ENCODE measurements around the gene PHACTR4.

DNA sequence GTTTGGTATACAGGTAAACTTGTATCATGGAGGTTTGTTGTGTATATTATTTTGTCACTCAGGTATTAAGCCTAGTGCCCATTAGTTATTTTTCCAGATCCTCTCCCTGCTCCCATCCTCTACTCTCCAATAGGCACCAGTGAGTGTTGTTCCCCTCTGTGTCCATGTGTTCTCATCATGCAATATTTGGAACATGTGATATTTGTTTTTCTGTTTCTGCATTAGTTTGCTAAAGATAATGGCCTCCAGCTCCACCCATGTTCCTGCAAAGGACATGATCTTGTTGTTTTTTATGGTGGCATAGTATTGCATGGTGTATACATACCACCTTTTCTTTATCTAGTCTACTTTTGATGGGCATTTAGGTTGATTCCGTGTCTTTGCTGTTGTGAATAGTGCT is 10.9 kb downstream of the PHACTR4 start:
- TF ChIP-seq, protein P1, sequence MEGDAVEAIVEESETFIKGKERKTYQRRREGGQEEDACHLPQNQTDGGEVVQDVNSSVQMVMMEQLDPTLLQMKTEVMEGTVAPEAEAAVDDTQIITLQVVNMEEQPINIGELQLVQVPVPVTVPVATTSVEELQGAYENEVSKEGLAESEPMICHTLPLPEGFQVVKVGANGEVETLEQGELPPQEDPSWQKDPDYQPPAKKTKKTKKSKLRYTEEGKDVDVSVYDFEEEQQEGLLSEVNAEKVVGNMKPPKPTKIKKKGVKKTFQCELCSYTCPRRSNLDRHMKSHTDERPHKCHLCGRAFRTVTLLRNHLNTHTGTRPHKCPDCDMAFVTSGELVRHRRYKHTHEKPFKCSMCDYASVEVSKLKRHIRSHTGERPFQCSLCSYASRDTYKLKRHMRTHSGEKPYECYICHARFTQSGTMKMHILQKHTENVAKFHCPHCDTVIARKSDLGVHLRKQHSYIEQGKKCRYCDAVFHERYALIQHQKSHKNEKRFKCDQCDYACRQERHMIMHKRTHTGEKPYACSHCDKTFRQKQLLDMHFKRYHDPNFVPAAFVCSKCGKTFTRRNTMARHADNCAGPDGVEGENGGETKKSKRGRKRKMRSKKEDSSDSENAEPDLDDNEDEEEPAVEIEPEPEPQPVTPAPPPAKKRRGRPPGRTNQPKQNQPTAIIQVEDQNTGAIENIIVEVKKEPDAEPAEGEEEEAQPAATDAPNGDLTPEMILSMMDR (IDR thresholded peaks at IDR 0.05) = no peak
- TF ChIP-seq POLR2A (IDR thresholded peaks at IDR 0.05) (no peak), POLR2AphosphoS5 (IDR thresholded peaks at IDR 0.05) (no peak)
